RWPE1 (cell line): ENCODE measurements around the gene SHISA8.

Source experiments
- CTCF ChIA-PET: fragments of 350-600 bp; sonication (Branson Sonifier 250); formaldehyde crosslinking; extraction: SDS; loops from one replicate; lab custom pipeline; 2021; lab: Yijun Ruan, JAX
- POLR2A ChIA-PET: fragments of 400-600 bp; formaldehyde crosslinking; extraction: SDS; loops from one replicate; lab custom pipeline; 2020; ENCODE audit warnings: antibody characterized with exemption; ENCODE audit not compliant: low non-redundant PET; lab: Yijun Ruan, JAX
- DNase-seq: peaks from one replicate; pipeline ENCODE4 v3.0.0; 2012; ENCODE audit warnings: low spot score
- H3K27ac ChIP-seq: fragments of 450-650 bp; 2 replicates; pipeline ENCODE4 v1.5.1; 2017
- CTCF ChIP-seq: fragments of 450-650 bp; conservative IDR thresholded peaks from 2 replicates; pipeline ENCODE4 v1.5.1; 2017; ENCODE audit warnings: low read depth, mild to moderate bottlenecking

Gene SHISA8

DNA sequence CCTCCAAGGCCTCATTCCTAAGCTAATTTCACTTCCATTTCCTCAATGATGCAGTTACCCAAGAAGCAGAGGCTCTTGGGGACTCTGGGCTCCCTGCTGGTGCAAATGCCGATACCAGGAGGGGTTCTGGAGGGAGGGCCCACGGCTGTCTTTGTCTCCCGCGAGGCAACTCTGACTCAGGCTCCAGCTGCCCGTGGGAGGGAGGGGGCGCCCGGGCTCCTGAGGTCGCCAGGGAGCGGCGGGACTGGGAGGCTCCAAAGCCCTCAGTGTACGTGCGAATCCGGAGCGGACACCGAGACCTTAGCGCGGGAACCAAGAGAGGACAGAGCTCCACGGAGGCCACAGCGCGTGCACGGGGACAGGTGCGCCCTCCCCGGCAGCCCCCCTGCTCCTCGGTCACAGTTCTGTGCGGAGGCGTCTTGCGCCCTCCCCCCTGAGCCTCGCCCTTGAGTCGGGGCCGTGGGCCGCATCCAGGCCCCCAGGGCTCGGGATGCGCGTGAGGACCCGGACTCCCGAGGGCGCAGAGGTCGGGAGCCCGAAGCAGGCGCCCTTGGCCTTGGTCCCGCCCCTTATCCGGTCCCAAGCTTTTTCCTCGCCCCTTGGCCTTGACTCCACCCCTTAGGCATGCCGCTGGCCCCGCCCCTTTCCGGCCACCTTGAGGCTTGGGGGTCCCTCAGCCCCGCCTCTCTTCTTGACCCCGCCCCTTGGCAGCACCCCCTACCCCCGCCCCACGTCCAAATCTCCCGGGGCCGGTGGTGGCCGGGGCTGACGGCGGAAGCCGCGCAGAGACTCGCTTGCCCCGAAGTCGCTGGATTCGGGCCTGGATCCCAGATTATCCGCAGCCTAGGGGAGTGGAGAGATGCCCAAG, 4.7 kb upstream of the SHISA8 start:
- no peak for DNase-seq
- CTCF ChIA-PET = no interaction called here
- TF ChIP-seq CTCF = no peak
- no peak overlapping the region for H3K27ac ChIP-seq
- POLR2A ChIA-PET = no interaction called here

- no peak for TF ChIP-seq CTCF
- ChIA-PET CTCF (no interaction called here), POLR2A (interaction anchor here (0.6 kb wide), 1 partner anchor 13 kb away, joined by 3 read pairs; no protein-coding TSS in a partner anchor)
- DNase-seq = peak; percentile 36
- H3K27ac ChIP-seq = no peak overlapping the region
These were observed 3.3 kb upstream of the SHISA8 start for GRCh38 chr22:41917903-41918791.

DNA sequence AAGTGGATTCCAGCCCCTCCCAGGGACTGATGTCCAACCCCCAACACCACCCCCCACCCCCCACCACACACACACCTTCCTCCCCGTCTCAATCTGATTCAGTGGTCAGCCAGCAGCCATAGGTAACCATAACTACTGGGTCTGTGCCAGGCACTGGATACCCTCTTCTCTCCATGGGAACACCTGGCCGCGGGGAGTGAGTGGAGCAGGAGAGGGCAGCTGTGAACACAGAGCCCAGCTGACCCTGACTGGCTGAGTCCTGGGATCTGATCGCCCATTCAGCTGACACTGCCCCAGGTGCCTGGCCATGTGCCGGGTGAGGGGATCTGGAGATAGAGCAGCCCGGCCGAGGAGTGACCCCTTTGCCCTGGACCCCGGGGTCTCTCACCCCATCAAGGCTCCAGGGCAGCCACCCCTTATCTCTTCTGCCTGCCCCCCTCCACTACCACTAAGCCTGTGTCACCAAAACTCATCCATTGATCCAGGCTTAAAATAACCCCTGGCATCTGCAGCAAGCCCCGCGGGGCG, 2.6 kb upstream of the SHISA8 start:
- POLR2A ChIA-PET = interaction anchor here (0.6 kb wide), 1 partner anchor 14 kb away, joined by 3 read pairs; no protein-coding TSS in a partner anchor
- no peak for TF ChIP-seq CTCF
- no peak overlapping the region for H3K27ac ChIP-seq
- no peak for DNase-seq
- CTCF ChIA-PET = no interaction called here

DNA sequence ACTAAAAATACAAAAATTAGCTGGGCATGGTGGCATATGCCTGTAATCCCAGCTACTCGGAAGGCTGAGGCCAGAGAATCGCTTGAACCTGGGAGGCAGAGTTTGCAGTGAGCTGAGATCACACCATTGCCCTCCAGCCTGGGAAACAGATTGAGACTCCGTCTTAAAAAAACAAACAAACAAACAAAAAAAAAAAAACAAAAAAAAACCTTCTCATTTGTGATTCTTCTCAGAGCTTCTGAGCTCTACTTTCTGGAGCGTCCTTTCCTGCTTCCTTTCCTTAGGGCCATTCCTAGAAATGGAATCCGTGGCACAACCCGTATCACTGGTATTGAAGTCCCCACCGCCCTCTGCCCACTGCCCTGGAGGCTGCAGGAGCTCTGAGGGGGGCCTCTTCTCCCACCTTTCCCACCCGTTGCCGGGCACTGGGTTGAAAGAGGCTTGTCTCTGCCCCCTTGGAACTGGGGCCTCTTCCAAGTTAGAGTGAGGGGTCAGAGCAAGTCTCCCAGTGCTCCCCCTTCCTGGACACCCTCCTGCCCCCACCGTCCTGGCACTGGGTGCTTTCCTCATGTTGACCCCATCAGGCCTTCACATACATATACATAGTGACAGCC, 2.0 kb upstream of the SHISA8 start:
- no peak for TF ChIP-seq CTCF
- ChIA-PET POLR2A (no interaction called here), CTCF (no interaction called here)

DNA sequence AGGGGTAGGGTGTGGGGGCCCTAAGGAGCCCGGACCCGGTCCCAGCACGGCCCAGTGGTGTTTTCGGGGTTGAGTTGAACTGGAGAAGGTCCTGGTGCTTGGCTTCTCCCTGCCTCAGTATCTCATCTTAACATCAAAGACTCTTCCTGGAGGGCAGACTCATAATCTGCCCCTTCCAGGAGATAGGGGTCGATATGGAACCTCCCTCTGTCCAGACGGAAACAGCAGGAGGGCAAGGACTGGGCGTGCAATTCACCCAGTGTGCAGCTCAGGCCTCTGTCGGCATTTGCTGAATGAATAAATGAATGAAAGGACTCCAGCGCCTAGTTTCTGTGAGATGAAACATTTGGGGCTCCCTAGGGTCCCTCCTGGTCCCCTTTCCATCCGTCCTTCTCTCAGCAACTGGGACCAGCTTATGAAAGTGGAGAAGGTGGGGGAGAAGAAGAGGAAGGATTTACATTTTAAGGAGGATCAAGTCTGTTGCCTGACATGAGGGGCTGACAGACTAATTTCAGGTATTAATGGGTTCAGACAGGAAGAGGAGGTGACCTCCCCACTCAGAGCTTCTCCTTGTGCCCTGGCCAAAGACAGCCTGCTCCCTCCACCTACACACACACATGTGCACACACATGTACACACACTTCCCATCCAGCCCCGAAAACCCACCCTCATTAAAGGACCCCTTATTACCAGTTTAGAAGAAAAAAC, 1.1 kb upstream of the SHISA8 start:
- no peak for TF ChIP-seq CTCF
- ChIA-PET CTCF (no interaction called here), POLR2A (no interaction called here)
- no peak for DNase-seq
- no peak overlapping the region for H3K27ac ChIP-seq

More for the DNA sequence above, 2.0 kb upstream of the SHISA8 start:
- H3K27ac ChIP-seq = no peak overlapping the region
- no peak for DNase-seq
